HEK293 (cell line): ENCODE measurements around the gene FBXO45.

ENCODE experiments used
- CTCF ChIA-PET: fragments of 350-600 bp; formaldehyde crosslinking; extraction: SDS; loops from one replicate; lab custom pipeline; 2021; ENCODE audit warnings: antibody characterized with exemption; lab: Yijun Ruan, JAX
- POLR2A ChIA-PET: fragments of 300-600 bp; formaldehyde crosslinking; extraction: SDS; loops from one replicate; lab custom pipeline; 2020; ENCODE audit warnings: antibody characterized with exemption, inconsistent platforms; lab: Yijun Ruan, JAX
- H3K27ac ChIP-seq: fragments of 200-500 bp; sonication (Bioruptor generic); 2 replicates; pipeline ENCODE4 v1.5.1; 2014; ENCODE audit warnings: low read depth, low read length, control low read depth, inconsistent platforms; ENCODE audit errors: extremely low read depth
- H3K36me3 ChIP-seq, 2 experiments: fragments of 200-500 bp in 1 of 2; sonication (Bioruptor generic) in 1 of 2; 1 replicate in 1 of 2; 2 replicates in 1 of 2; pipeline ENCODE4 v1.5.1; 2014 to 2017; ENCODE audit warnings: inconsistent platforms in 2 of 2, low read length in 2 of 2; ENCODE audit not compliant: control insufficient read depth in 2 of 2, insufficient read depth in 1 of 2
- H3K4me1 ChIP-seq: fragments of 200-500 bp; sonication (Bioruptor generic); 2 replicates; pipeline ENCODE4 v1.5.1; 2014; ENCODE audit warnings: mild to moderate bottlenecking, low read length, inconsistent platforms; ENCODE audit not compliant: control insufficient read depth, insufficient read depth
- H3K4me3 ChIP-seq: 2 replicates; pipeline ENCODE4 v1.5.1; 2011; ENCODE audit warnings: low read depth, mild to moderate bottlenecking, control low read depth, low read length, moderate library complexity
- H3K9me3 ChIP-seq: fragments of 200-500 bp; sonication (Bioruptor generic); 2 replicates; pipeline ENCODE4 v1.5.1; 2014; ENCODE audit warnings: low read depth, low read length, inconsistent platforms; ENCODE audit not compliant: control insufficient read depth, insufficient read depth
- GLIS2 ChIP-seq: fragments of 450-650 bp; formaldehyde crosslinking; IDR thresholded peaks from 2 replicates; pipeline ENCODE4 v1.5.1; 2016; ENCODE audit warnings: missing biosample characterization, missing genetic modification characterization
- MEIS1 ChIP-seq: sonication (generic); formaldehyde crosslinking; IDR thresholded peaks from 2 replicates; pipeline ENCODE4 v1.8.1; 2022; ENCODE audit warnings: missing genetic modification reagents, mild to moderate bottlenecking, borderline replicate concordance
- ZNF114 ChIP-seq: fragments of 450-650 bp; formaldehyde crosslinking; IDR thresholded peaks from 2 replicates; pipeline ENCODE4 v1.5.0; 2017; ENCODE audit warnings: missing biosample characterization, missing genetic modification characterization
- ZNF132 ChIP-seq: fragments of 450-650 bp; formaldehyde crosslinking; IDR thresholded peaks from 2 replicates; pipeline ENCODE4 v1.5.1; 2017; ENCODE audit warnings: missing biosample characterization, missing genetic modification characterization, borderline replicate concordance
- ZNF23 ChIP-seq: fragments of 450-650 bp; formaldehyde crosslinking; IDR thresholded peaks from 2 replicates; pipeline ENCODE4 v1.5.1; 2016; ENCODE audit warnings: missing biosample characterization, missing genetic modification characterization, borderline replicate concordance
- ZNF335 ChIP-seq: fragments of 450-650 bp; formaldehyde crosslinking; conservative IDR thresholded peaks from 2 replicates; pipeline ENCODE4 v1.5.1; 2016; ENCODE audit warnings: missing biosample characterization, missing genetic modification characterization
- ZNF521 ChIP-seq: fragments of 450-650 bp; formaldehyde crosslinking; IDR thresholded peaks from 2 replicates; pipeline ENCODE4 v1.5.1; 2017; ENCODE audit warnings: missing biosample characterization, mild to moderate bottlenecking, missing genetic modification characterization
- ZNF548 ChIP-seq: fragments of 450-650 bp; formaldehyde crosslinking; IDR thresholded peaks from 2 replicates; pipeline ENCODE4 v1.5.1; 2016; ENCODE audit warnings: missing biosample characterization, missing genetic modification characterization
- ZNF626 ChIP-seq: fragments of 450-650 bp; sonication (Bioruptor Pico); formaldehyde crosslinking; IDR thresholded peaks from 2 replicates; pipeline ENCODE4 v1.5.1; 2018; ENCODE audit warnings: missing biosample characterization, missing genetic modification characterization, inconsistent platforms
- ZSCAN16 ChIP-seq: fragments of 450-650 bp; formaldehyde crosslinking; IDR thresholded peaks from 2 replicates; pipeline ENCODE4 v1.5.1; 2016; ENCODE audit warnings: missing biosample characterization, missing genetic modification characterization
- TF ChIP-seq, protein P1 (sequence below): IDR thresholded peaks from 2 replicates; pipeline ENCODE4 v1.6.1; 2011; ENCODE audit warnings: mild to moderate bottlenecking, low read depth, low read length, borderline replicate concordance
- TF ChIP-seq, protein P2 (sequence below): fragments of 450-650 bp; formaldehyde crosslinking; IDR thresholded peaks from 2 replicates; pipeline ENCODE4 v1.5.1; 2017; ENCODE audit warnings: missing biosample characterization, missing genetic modification characterization

The FBXO45 gene

DNA sequence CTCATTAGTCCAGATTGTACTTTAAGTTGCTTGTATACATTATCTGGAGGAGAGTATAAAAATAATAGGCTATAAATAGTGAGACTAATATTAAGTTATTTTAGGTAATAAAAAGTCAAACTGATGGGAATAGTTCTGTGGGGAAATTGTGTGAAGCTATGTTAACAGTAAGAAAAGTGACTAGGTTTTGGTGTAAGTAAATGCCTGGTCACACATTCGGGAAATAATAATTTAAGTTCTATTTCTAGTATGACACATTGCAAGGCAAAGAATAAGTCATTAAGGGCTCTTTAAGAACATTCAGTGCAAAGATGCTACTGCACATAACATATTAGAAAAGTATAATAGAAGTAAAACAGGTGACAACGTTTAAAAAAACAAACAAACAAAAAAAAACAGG lies 52.2 kb downstream of the FBXO45 start:
- no peaks in the 10 kb centered on the region for H3K36me3 ChIP-seq
- no peak overlapping the region for H3K4me3 ChIP-seq
- CTCF ChIA-PET: interaction anchor here (1.4 kb wide), 1 partner anchor 65 kb away, joined by 3 read pairs; no protein-coding TSS in a partner anchor
- no peaks in the 10 kb centered on the region for H3K9me3 ChIP-seq
- POLR2A ChIA-PET: no interaction called here
- no peaks in the 10 kb centered on the region for H3K4me1 ChIP-seq
- H3K27ac ChIP-seq: no peak overlapping the region
- TF ChIP-seq GLIS2 (tag by site-specific recombination) (no peak), ZNF335 (tag by site-specific recombination) (no peak), ZSCAN16 (tag by site-specific recombination) (no peak), ZNF548 (tag by site-specific recombination) (no peak), ZNF114 (tag by site-specific recombination) (no peak), ZNF23 (no peak), ZNF626 (tag by site-specific recombination) (no peak)

DNA sequence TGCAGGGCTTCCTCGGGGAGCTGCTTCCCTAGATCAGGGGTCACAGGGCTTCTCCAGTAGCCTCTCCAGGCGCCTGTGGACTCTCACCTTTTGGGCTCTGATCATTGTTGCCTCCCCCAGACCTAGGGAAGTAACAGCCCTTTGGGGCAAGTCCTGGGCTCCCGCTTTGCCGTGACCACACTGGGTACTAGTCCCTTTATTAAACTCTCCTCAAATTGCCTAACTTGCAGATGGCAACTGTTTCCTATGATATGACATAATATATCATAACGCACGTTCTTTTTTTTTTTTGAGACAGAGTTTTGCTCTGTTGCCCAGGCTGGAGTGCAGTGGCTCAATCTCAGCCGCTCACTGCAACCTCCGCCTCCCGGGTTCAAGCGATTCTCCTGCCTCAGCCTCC lies 53.2 kb downstream of the FBXO45 start:
- ChIA-PET POLR2A (no interaction called here), CTCF (interaction anchor here (0.6 kb wide), 1 partner anchor 349 kb away, joined by 3 read pairs; no protein-coding TSS in a partner anchor)
- Histone ChIP-seq H3K36me3 (no peaks in the 10 kb centered on the region), H3K9me3 (no peaks in the 10 kb centered on the region), H3K27ac (no peak overlapping the region), H3K4me1 (no peaks in the 10 kb centered on the region)
- TF ChIP-seq ZNF521 (tag by site-specific recombination) (no peak), ZNF132 (tag by site-specific recombination) (no peak), ZNF626 (tag by site-specific recombination) (no peak)
- TF ChIP-seq, protein P1, sequence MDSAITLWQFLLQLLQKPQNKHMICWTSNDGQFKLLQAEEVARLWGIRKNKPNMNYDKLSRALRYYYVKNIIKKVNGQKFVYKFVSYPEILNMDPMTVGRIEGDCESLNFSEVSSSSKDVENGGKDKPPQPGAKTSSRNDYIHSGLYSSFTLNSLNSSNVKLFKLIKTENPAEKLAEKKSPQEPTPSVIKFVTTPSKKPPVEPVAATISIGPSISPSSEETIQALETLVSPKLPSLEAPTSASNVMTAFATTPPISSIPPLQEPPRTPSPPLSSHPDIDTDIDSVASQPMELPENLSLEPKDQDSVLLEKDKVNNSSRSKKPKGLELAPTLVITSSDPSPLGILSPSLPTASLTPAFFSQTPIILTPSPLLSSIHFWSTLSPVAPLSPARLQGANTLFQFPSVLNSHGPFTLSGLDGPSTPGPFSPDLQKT: no peak
- TF ChIP-seq, all 188 proteins: peak for 0
- no peak overlapping the region for H3K4me3 ChIP-seq

DNA sequence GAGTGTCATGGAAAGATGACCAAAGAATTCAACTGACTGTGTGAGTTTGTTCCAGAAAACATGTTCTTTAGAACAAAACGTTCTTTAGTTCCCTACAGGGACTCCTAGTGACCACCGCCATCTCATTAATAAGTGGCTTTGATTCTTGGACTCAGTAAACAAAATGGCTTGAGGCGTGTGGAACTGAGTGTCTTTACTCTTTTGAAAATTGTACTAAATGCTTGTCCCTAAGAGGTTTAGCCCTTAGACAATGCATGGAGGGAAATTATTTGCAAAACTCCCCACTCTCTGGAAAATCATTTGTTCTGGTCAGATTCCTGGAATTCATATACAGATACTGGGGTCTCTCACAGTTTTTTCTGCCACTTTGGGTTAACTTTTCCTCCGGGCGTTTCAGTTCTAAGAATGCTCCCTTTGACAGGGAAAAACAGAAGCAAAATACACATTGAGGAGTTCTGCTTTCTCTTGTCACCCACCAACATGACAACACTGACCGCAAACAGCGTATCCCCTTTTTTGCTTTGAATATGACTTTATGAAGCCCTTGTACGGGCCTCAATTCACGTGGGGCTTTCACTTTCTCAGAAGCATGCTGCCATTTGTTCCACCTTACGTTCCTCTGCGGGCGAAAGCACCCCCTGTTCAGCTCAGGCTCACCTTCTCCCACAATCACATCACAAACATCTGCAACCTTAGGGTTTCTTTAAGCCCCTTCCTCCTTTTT lies 55.8 kb downstream of the FBXO45 start:
- Histone ChIP-seq H3K4me1 (no peaks in the 10 kb centered on the region), H3K27ac (no peak overlapping the region), H3K9me3 (no peaks in the 10 kb centered on the region)
- TF ChIP-seq MEIS1 (CRISPR knock-in tag): no peak
- TF ChIP-seq, all 188 proteins: peak for 0
- Histone ChIP-seq H3K4me3 (no peak overlapping the region), H3K36me3 (no peaks in the 10 kb centered on the region)
- ChIA-PET POLR2A (no interaction called here), CTCF (interaction anchor here (0.5 to 0.7 kb wide), 2 partner anchors 61 to 252 kb away, joined by 3 read pairs; no protein-coding TSS in a partner anchor)

DNA sequence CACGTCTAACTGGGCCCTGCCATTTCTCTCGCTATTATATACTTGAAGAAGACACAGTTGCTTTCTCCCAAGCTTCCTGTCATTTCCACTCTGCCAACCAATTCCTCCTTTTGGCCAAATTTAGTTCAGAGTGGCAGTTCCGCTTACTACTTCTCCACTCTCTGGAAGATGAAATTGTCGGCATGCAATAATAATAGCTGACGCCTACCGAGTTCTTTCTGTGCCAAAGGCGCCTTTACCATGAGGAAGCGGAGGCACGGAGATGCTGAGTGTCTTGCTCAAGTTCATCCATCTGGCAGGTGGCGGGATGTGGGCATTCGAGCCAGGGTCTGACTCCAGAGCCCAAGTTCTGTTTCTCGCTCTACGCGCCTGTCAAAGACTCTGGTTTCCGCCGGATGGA lies 56.4 kb downstream of the FBXO45 start:
- ChIA-PET POLR2A (no interaction called here), CTCF (interaction anchor here (0.5 kb wide), 1 partner anchor 60 kb away, joined by 3 read pairs; no protein-coding TSS in a partner anchor)

More for the DNA sequence above, 56.4 kb downstream of the FBXO45 start:
- no peaks in the 10 kb centered on the region for H3K4me1 ChIP-seq
- H3K9me3 ChIP-seq: no peaks in the 10 kb centered on the region
- TF ChIP-seq, protein P2, sequence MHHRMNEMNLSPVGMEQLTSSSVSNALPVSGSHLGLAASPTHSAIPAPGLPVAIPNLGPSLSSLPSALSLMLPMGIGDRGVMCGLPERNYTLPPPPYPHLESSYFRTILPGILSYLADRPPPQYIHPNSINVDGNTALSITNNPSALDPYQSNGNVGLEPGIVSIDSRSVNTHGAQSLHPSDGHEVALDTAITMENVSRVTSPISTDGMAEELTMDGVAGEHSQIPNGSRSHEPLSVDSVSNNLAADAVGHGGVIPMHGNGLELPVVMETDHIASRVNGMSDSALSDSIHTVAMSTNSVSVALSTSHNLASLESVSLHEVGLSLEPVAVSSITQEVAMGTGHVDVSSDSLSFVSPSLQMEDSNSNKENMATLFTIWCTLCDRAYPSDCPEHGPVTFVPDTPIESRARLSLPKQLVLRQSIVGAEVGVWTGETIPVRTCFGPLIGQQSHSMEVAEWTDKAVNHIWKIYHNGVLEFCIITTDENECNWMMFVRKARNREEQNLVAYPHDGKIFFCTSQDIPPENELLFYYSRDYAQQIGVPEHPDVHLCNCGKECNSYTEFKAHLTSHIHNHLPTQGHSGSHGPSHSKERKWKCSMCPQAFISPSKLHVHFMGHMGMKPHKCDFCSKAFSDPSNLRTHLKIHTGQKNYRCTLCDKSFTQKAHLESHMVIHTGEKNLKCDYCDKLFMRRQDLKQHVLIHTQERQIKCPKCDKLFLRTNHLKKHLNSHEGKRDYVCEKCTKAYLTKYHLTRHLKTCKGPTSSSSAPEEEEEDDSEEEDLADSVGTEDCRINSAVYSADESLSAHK: no peak
- H3K27ac ChIP-seq: no peak overlapping the region
- no peaks in the 10 kb centered on the region for H3K36me3 ChIP-seq
- no peak overlapping the region for H3K4me3 ChIP-seq
